ENCODE data around the gene NPR1.
"Not testable (repeated sequence)": the region's sequence is repeated elsewhere in the genome, so short reads cannot be mapped to it uniquely, and the experiment has no call there.

Gene NPR1

GRCh38 chr1:153649863-153650235 lies 28.6 kb upstream of the NPR1 start:
- no peak for DNase-seq

GRCh38 chr1:153651771-153652170 lies 26.7 kb upstream of the NPR1 start:
- DNase-seq = no peak

GRCh38 chr1:153652805-153653500 lies 25.5 kb upstream of the NPR1 start:
- DNase-seq = peak; percentile 69

- DNase-seq = no peak
These were observed 23.2 kb upstream of the NPR1 start for GRCh38 chr1:153655333-153655732.

- peak; percentile 92 for DNase-seq
These were observed 19.9 kb upstream of the NPR1 start, which contains the start of gene SNAPIN for GRCh38 chr1:153658400-153659174. SNAPIN (plus strand) TSS chr1:153658703; CDS start chr1:153658744, 41 bp downstream.

- DNase-seq = no peak
These were observed 19.3 kb upstream of the NPR1 start for GRCh38 chr1:153659175-153659534.

- DNase-seq = no peak
These were observed 18.8 kb upstream of the NPR1 start for GRCh38 chr1:153659656-153660055.

- DNase-seq = no peak
These were observed 17.3 kb upstream of the NPR1 start for GRCh38 chr1:153661111-153661708.

- DNase-seq = no peak
These were observed 16.2 kb upstream of the NPR1 start for GRCh38 chr1:153662269-153662668.

- DNase-seq = no peak
These were observed 15.3 kb upstream of the NPR1 start for GRCh38 chr1:153663211-153663610.

- DNase-seq = no peak
These were observed 11.0 kb upstream of the NPR1 start for GRCh38 chr1:153667439-153667838.

GRCh38 chr1:153668672-153669071 lies 9.8 kb upstream of the NPR1 start:
- not testable (repeated sequence) for DNase-seq

GRCh38 chr1:153669606-153670005 lies 8.9 kb upstream of the NPR1 start:
- no peak for DNase-seq

- no peak for DNase-seq
These were observed 8.1 kb upstream of the NPR1 start for GRCh38 chr1:153670257-153670858.

GRCh38 chr1:153670859-153671627 lies 7.4 kb upstream of the NPR1 start, which contains the start of gene ILF2:
ILF2 (minus strand) TSS chr1:153670993; CDS start chr1:153670922, 71 bp downstream.
- DNase-seq = peak; percentile 99

GRCh38 chr1:153671628-153672353 lies 6.7 kb upstream of the NPR1 start:
- DNase-seq = not testable (repeated sequence)

GRCh38 chr1:153673511-153673910 lies 5.0 kb upstream of the NPR1 start:
- no peak for DNase-seq

GRCh38 chr1:153677718-153678518 lies 570 bp upstream of the NPR1 start:
- no peak for DNase-seq

GRCh38 chr1:153679337-153680119 lies 1.0 kb downstream of the NPR1 start:
- DNase-seq = no peak

GRCh38 chr1:153680120-153680403 lies 1.6 kb downstream of the NPR1 start:
- no peak for DNase-seq

Measured in fibroblast of skin of back (primary cell).